Loucy (cell line): Measurements from ENCODE around the gene ELMO1.

ENCODE experiments used
- H2AFZ ChIP-seq: fragments of 200-600 bp; sonication (generic); 2 replicates; pipeline ENCODE4 v1.6.0; 2016; ENCODE audit warnings: antibody characterized with exemption, mild to moderate bottlenecking, low read length, moderate library complexity
- H3F3A ChIP-seq: fragments of 200-600 bp; 2 replicates; pipeline ENCODE4 v1.6.0; 2016; ENCODE audit warnings: antibody characterized with exemption, low read depth, mild to moderate bottlenecking
- H3K27me3 ChIP-seq: fragments of 200-600 bp; sonication (generic); 2 replicates; pipeline ENCODE4 v1.6.1; 2014; ENCODE audit warnings: low read length, mild to moderate bottlenecking; ENCODE audit not compliant: insufficient read depth, poor library complexity, severe bottlenecking
- H3K36me3 ChIP-seq: fragments of 200-600 bp; sonication (generic); 2 replicates; pipeline ENCODE4 v1.6.1; 2016; ENCODE audit warnings: low read length; ENCODE audit not compliant: insufficient read depth
- H3K4me1 ChIP-seq: fragments of 200-600 bp; sonication (generic); 2 replicates; pipeline ENCODE4 v1.5.1; 2014; ENCODE audit warnings: low read length, mild to moderate bottlenecking; ENCODE audit not compliant: insufficient read depth, poor library complexity, severe bottlenecking
- H3K4me2 ChIP-seq: fragments of 200-600 bp; sonication (generic); 2 replicates; pipeline ENCODE4 v1.6.0; 2014; ENCODE audit warnings: antibody characterized with exemption, low read length, low read depth, mild to moderate bottlenecking; ENCODE audit not compliant: poor library complexity, severe bottlenecking
- H3K4me3 ChIP-seq: fragments of 200-600 bp; sonication (generic); 2 replicates; pipeline ENCODE4 v1.5.1; 2014; ENCODE audit warnings: low read length, mild to moderate bottlenecking, mixed read lengths; ENCODE audit not compliant: poor library complexity, severe bottlenecking
- H3K79me2 ChIP-seq: fragments of 200-600 bp; sonication (generic); 2 replicates; pipeline ENCODE4 v1.6.1; 2014; ENCODE audit warnings: low read length; ENCODE audit not compliant: insufficient read depth
- H3K9ac ChIP-seq: fragments of 200-600 bp; sonication (generic); 2 replicates; pipeline ENCODE4 v1.6.0; 2014; ENCODE audit warnings: mild to moderate bottlenecking, low read depth, low read length, moderate library complexity; ENCODE audit not compliant: poor library complexity, severe bottlenecking
- H3K9me2 ChIP-seq: fragments of 200-600 bp; sonication (generic); replicated peaks from 2 replicates; pipeline ENCODE4 v1.6.1; 2016; ENCODE audit warnings: low read depth, low read length, mixed read lengths
- H3K9me3 ChIP-seq: fragments of 200-600 bp; sonication (generic); 2 replicates; pipeline ENCODE4 v1.6.1; 2014; ENCODE audit warnings: mild to moderate bottlenecking, antibody characterized with exemption, low read length, low read depth; ENCODE audit not compliant: insufficient read depth
- H4K20me1 ChIP-seq: fragments of 200-600 bp; sonication (generic); 2 replicates; pipeline ENCODE4 v1.6.0; 2014; ENCODE audit warnings: antibody characterized with exemption, low read length, mild to moderate bottlenecking; ENCODE audit not compliant: insufficient read depth, poor library complexity, severe bottlenecking
- CTCF ChIP-seq: fragments of 200-600 bp; sonication (generic); conservative IDR thresholded peaks from 2 replicates; pipeline ENCODE4 v1.5.1; 2014; ENCODE audit warnings: mild to moderate bottlenecking, antibody characterized with exemption, low read length
- EZH2phosphoT487 ChIP-seq: fragments of 200-600 bp; IDR thresholded peaks from 2 replicates; pipeline ENCODE4 v1.6.1; 2018; ENCODE audit warnings: antibody characterized with exemption, mild to moderate bottlenecking, moderate library complexity, borderline replicate concordance

The ELMO1 gene

GRCh38 chr7:37323966-37324365, 124.7 kb downstream of the ELMO1 start:
- no peak for TF ChIP-seq CTCF
- TF ChIP-seq EZH2phosphoT487, result no peak
- no peak overlapping the region for H3K9ac ChIP-seq
- H3K79me2 ChIP-seq, result peaks cover 88% of the 10 kb centered on the region
- H3K9me2 ChIP-seq, result no peaks in the 10 kb centered on the region
- no peaks in the 10 kb centered on the region for H3F3A ChIP-seq
- no peak overlapping the region for H3K4me2 ChIP-seq
- H2AFZ ChIP-seq, result no peak overlapping the region
- H3K9me3 ChIP-seq, result no peaks in the 10 kb centered on the region
- peaks cover 39% of the 10 kb centered on the region; the same call in 1 of the 2 replicates for H3K36me3 ChIP-seq
- no peak overlapping the region for H3K4me3 ChIP-seq
- H3K27me3 ChIP-seq, result no peaks in the 10 kb centered on the region
- peaks cover 12% of the 10 kb centered on the region for H3K4me1 ChIP-seq
- peaks cover 30% of the 10 kb centered on the region for H4K20me1 ChIP-seq

- Histone ChIP-seq H3K27me3 (no peaks in the 10 kb centered on the region), H3K9me2 (no peaks in the 10 kb centered on the region), H3K36me3 (peaks cover 27% of the 10 kb centered on the region; the same call in 1 of the 2 replicates), H3K4me3 (no peak overlapping the region), H3K9ac (no peak overlapping the region), H2AFZ (no peak overlapping the region), H3K4me1 (peaks cover 24% of the 10 kb centered on the region), H3K4me2 (no peak overlapping the region), H3K9me3 (no peaks in the 10 kb centered on the region), H4K20me1 (peaks cover 33% of the 10 kb centered on the region), H3K79me2 (peaks cover 85% of the 10 kb centered on the region), H3F3A (peaks cover 6% of the 10 kb centered on the region)
- TF ChIP-seq EZH2phosphoT487 (no peak), CTCF (no peak)
Observed at GRCh38 chr7:37322831-37323230, 125.8 kb downstream of the ELMO1 start.

DNA sequence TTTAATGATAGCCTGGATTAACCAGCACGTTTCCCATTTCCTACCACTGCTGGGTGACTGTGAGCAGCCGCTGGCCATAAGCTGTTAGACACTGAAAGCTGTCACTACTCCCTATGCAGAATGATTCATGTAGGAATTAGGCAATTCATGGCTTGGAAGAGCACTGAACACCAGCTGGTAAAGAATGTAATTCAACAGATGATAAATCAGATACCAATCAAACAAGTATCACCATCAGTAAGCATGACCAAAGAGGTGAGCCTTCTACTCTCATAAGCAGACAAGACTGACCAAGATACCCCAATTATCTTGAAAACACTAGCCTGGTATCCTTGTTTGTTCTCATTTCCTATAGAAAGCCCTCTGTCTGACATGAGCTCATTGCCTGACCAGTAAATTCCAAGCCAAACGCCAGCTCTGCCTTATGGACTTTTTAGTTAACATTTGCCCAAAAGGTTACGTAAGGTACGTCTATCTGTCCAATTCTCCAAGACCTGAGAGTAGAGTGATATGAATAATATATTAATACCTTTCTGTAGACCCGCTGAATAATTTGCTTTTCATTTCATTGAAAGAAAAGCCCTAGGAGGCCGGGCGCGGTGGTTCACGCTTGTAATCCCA, 127.7 kb downstream of the ELMO1 start:
- Histone ChIP-seq H3K27me3 (no peaks in the 10 kb centered on the region), H3K4me1 (peaks cover 22% of the 10 kb centered on the region), H3K9ac (no peak overlapping the region), H3K9me2 (no peaks in the 10 kb centered on the region), H3K79me2 (peaks cover 85% of the 10 kb centered on the region), H3F3A (peaks cover 6% of the 10 kb centered on the region), H4K20me1 (peaks cover 52% of the 10 kb centered on the region), H2AFZ (no peak overlapping the region), H3K36me3 (peaks cover 19% of the 10 kb centered on the region; the same call in 1 of the 2 replicates), H3K9me3 (no peaks in the 10 kb centered on the region), H3K4me2 (no peak overlapping the region), H3K4me3 (no peak overlapping the region)
- TF ChIP-seq EZH2phosphoT487, result no peak
- no peak for TF ChIP-seq CTCF
